GM18951 (cell line): ENCODE measurements around the gene VEPH1.

Experiments used
- POLR2A ChIP-seq: IDR thresholded peaks from 4 replicates; pipeline ENCODE4 v1.6.1; 2011; ENCODE audit warnings: mild to moderate bottlenecking; ENCODE audit not compliant: insufficient read length, insufficient read depth; ENCODE audit errors: extremely low read depth
- in situ Hi-C: fragments of 300-500 bp; cut with MboI; formaldehyde crosslinking; loops from one replicate; pipeline ENCODE4 v1.12.0; 2022; ENCODE audit warnings: low sequenced_read_pairs, mixed read lengths, inconsistent platforms; ENCODE audit not compliant: unreplicated experiment

Gene VEPH1

GRCh38 chr3:157398598-157398997 is 104.6 kb downstream of the VEPH1 start:
- in situ Hi-C loops, result no loop called here
- no peak for TF ChIP-seq POLR2A

GRCh38 chr3:157394411-157394810 is 108.8 kb downstream of the VEPH1 start:
- in situ Hi-C loops, result no loop called here
- TF ChIP-seq POLR2A, result no peak

GRCh38 chr3:157393113-157393512 is 110.1 kb downstream of the VEPH1 start:
- no peak for TF ChIP-seq POLR2A
- in situ Hi-C loops, result no loop called here

GRCh38 chr3:157392104-157392503 is 111.1 kb downstream of the VEPH1 start:
- in situ Hi-C loops, result no loop called here
- TF ChIP-seq POLR2A, result no peak

- in situ Hi-C loops, result no loop called here
- no peak for TF ChIP-seq POLR2A
These were observed 112.3 kb downstream of the VEPH1 start for GRCh38 chr3:157390713-157391515.

- no peak for TF ChIP-seq POLR2A
- in situ Hi-C loops, result no loop called here
These were observed 114.2 kb downstream of the VEPH1 start for GRCh38 chr3:157388976-157389375.

GRCh38 chr3:157387708-157388435 is 115.3 kb downstream of the VEPH1 start:
- in situ Hi-C loops, result no loop called here
- TF ChIP-seq POLR2A, result no peak

GRCh38 chr3:157384491-157384890 is 118.7 kb downstream of the VEPH1 start:
- TF ChIP-seq POLR2A, result no peak
- in situ Hi-C loops, result no loop called here

GRCh38 chr3:157384031-157384430 is 119.2 kb downstream of the VEPH1 start:
- in situ Hi-C loops, result no loop called here
- TF ChIP-seq POLR2A, result no peak

- no peak for TF ChIP-seq POLR2A
- in situ Hi-C loops, result no loop called here
These were observed 121.6 kb downstream of the VEPH1 start for GRCh38 chr3:157381606-157382005.

- TF ChIP-seq POLR2A, result no peak
- in situ Hi-C loops, result no loop called here
These were observed 123.6 kb downstream of the VEPH1 start for GRCh38 chr3:157379525-157380140.

GRCh38 chr3:157376603-157377300 is 126.5 kb downstream of the VEPH1 start:
- in situ Hi-C loops, result no loop called here
- no peak for TF ChIP-seq POLR2A
